Measurements from ENCODE around the gene KCNAB3.
A peak's percentile ranks its signal among the peaks of the same experiment; 100 is the strongest.

KCNAB3 gene

DNA sequence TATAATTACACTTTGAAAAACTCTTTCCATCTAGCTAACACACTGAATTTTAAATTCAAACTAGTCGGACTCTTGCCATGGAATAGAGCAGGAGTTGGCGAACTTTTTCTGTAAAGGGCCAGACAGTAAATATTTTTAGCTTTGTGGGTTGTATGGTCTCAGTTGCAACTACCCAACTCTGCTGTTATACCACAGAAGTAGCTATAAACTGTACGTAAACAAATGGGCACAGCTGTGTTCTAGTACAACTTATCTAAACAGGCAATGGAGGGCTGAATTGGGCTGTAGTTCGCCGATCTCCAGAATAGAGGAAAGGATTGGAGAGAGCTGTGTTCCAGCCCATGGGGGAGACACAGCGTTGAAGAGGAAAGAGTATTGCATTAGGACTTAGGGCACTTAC, 11.1 kb upstream of the KCNAB3 start:
- DNase-seq (ENCODE audit: low spot score): no peak

GRCh38 chr17:7940034-7940433, 10.4 kb upstream of the KCNAB3 start:
- no peak for DNase-seq (ENCODE audit: low spot score)
- H3K4me3 ChIP-seq: no peak overlapping the region
- TF ChIP-seq CTCF (IDR thresholded peaks at IDR 0.05): no peak
- H3K27ac ChIP-seq: no peak overlapping the region

More for the DNA sequence above, 11.1 kb upstream of the KCNAB3 start:
- Histone ChIP-seq H3K27ac (no peak overlapping the region), H3K4me3 (no peak overlapping the region)
- TF ChIP-seq CTCF (IDR thresholded peaks at IDR 0.05): no peak

GRCh38 chr17:7935859-7936258, 6.2 kb upstream of the KCNAB3 start:
- H3K4me3 ChIP-seq: no peak overlapping the region
- H3K27ac ChIP-seq: no peak overlapping the region
- no peak for TF ChIP-seq CTCF (IDR thresholded peaks at IDR 0.05)
- no peak for DNase-seq (ENCODE audit: low spot score)

DNA sequence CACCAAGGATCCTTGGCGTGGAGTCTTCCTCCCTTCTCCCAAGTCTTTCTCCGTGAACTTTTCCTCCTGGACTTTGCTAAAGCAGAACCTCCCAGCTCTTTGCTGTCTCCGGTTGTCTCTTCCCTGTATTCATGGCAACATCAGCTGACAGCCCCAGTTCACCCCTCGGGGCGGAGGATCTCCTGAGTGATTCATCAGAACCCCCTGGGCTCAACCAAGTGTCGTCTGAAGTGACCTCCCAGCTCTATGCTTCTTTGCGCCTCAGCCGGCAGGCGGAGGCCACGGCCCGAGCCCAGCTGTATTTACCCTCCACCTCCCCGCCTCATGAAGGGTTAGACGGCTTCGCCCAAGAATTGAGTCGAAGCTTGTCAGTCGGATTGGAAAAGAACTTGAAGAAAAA, 3.3 kb upstream of the KCNAB3 start:
- Histone ChIP-seq H3K4me3 (peak overlapping the region; percentile 98), H3K27ac (peak overlapping the region in 1 of 2 donors; percentile 88)
- peak; percentile 81 for DNase-seq (ENCODE audit: low spot score)
- TF ChIP-seq CTCF (IDR thresholded peaks at IDR 0.05): no peak

GRCh38 chr17:7932483-7932891, 2.8 kb upstream of the KCNAB3 start:
- DNase-seq (ENCODE audit: low spot score): no peak
- no peak for TF ChIP-seq CTCF (IDR thresholded peaks at IDR 0.05)
- Histone ChIP-seq H3K4me3 (peak overlapping the region; percentile 98), H3K27ac (peak overlapping the region; percentile 75 to 88)

DNA sequence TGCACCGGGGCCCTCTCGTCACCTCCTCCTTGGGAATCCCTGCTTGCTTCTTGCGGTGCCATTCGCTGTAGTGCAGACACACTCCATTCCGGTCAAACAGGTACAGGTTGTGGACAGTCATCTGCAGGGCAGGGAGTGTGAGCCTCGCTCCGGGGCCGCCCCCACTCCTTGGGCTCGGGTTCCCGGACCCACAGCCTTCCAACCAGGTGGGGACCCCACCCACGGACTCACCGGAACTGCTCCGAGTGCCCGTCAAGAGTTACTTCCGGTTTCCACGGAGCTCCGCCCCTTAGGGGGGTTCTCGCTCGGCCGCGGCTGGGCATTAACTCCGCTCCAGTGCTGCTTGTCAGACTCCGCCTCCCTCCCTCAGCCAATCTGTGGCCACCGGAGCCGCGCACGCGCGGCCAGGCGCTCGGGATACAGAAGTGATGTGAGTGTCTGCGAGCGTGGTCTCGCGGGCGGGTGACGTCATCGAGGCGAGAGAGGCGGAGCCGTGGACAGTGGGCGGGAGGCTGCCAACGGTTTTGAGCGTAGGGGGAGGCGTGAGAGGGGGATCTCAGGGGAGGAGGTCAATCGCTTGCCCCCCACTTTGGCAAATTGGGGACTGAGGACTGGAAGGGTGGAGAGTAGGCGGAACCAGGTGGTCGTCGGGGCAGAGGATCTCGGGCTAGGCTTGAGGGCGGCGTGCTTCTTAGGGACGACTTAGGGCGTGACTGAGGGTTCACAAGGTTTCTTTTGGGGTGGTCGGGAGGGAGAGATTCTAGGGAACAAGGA, 2.2 kb upstream of the KCNAB3 start, which contains the start of the genes CNTROB and TRAPPC1:
Gene CNTROB, plus strand, starts transcription at position 498 of the 774 bp plus-strand sequence. CDS start 874 bp downstream, outside the sequence.
Gene TRAPPC1, minus strand, starts transcription at position 238 of the 774 bp plus-strand sequence. Its CDS starts 117 bp downstream, at position 121.
- Histone ChIP-seq H3K27ac (peak within 1 kb of the TSS; percentile 75 to 88), H3K4me3 (peak within 1 kb of the TSS; percentile 98)
- TF ChIP-seq CTCF (IDR thresholded peaks at IDR 0.05): no peak
- DNase-seq (ENCODE audit: low spot score): peak; percentile 100
